ENCODE results near the gene CDCP1.

CDCP1 gene

GRCh38 chr3:45037720-45038455 lies 108.3 kb downstream of the CDCP1 start:
- ChIA-PET CTCF (interaction anchor here (0.6 to 13.1 kb wide), 21 partner anchors 8 to 1062 kb away, joined by 3 to 149 read pairs (median 4); no protein-coding TSS in a partner anchor), POLR2A (no interaction called here)
- peak; percentile 89 for DNase-seq (ENCODE audit: extremely low spot score)
- TF ChIP-seq CTCF (IDR thresholded peaks at IDR 0.05; ENCODE audit: control extremely low read depth, extremely low read depth, low read depth, missing control alignments): peak; percentile 95

GRCh38 chr3:45035441-45036301 lies 110.5 kb downstream of the CDCP1 start:
- POLR2A ChIA-PET: no interaction called here
- no peak for TF ChIP-seq CTCF (IDR thresholded peaks at IDR 0.05; ENCODE audit: control extremely low read depth, extremely low read depth, low read depth, missing control alignments)

GRCh38 chr3:45034612-45035252 lies 111.4 kb downstream of the CDCP1 start:
- ChIA-PET POLR2A (interaction anchor here (0.7 kb wide), 1 partner anchor 728 kb away, joined by 3 read pairs; no protein-coding TSS in a partner anchor), CTCF (interaction anchor here (0.8 to 1.7 kb wide), 4 partner anchors 18 to 626 kb away, joined by 3 to 4 read pairs (median 4); no protein-coding TSS in a partner anchor)
- DNase-seq (ENCODE audit: extremely low spot score): peak; percentile 41
- no peak for TF ChIP-seq CTCF (IDR thresholded peaks at IDR 0.05; ENCODE audit: control extremely low read depth, extremely low read depth, low read depth, missing control alignments)

More at GRCh38 chr3:45035441-45036301, 110.5 kb downstream of the CDCP1 start:
- CTCF ChIA-PET: interaction anchor here (1.0 to 13.1 kb wide), 6 partner anchors 11 to 624 kb away, joined by 3 to 149 read pairs (median 4); no protein-coding TSS in a partner anchor
- peak; percentile 24 for DNase-seq (ENCODE audit: extremely low spot score)

GRCh38 chr3:45033791-45034190 lies 112.4 kb downstream of the CDCP1 start:
- CTCF ChIA-PET: interaction anchor here (0.8 to 1.7 kb wide), 2 partner anchors 17 to 623 kb away, joined by 3 to 4 read pairs; no protein-coding TSS in a partner anchor
- no peak for TF ChIP-seq CTCF (IDR thresholded peaks at IDR 0.05; ENCODE audit: control extremely low read depth, extremely low read depth, low read depth, missing control alignments)
- DNase-seq (ENCODE audit: extremely low spot score): no peak
- POLR2A ChIA-PET: no interaction called here
